GM19043 (cell line): ENCODE data around the gene PTPRJ.

Experiments used
- ATAC-seq: cut with Tn5 transposase; IDR thresholded peaks from one replicate; pipeline ENCODE4 v1.9.1; 2021; ENCODE audit warnings: low read depth; ENCODE audit not compliant: unreplicated experiment

Gene PTPRJ

DNA sequence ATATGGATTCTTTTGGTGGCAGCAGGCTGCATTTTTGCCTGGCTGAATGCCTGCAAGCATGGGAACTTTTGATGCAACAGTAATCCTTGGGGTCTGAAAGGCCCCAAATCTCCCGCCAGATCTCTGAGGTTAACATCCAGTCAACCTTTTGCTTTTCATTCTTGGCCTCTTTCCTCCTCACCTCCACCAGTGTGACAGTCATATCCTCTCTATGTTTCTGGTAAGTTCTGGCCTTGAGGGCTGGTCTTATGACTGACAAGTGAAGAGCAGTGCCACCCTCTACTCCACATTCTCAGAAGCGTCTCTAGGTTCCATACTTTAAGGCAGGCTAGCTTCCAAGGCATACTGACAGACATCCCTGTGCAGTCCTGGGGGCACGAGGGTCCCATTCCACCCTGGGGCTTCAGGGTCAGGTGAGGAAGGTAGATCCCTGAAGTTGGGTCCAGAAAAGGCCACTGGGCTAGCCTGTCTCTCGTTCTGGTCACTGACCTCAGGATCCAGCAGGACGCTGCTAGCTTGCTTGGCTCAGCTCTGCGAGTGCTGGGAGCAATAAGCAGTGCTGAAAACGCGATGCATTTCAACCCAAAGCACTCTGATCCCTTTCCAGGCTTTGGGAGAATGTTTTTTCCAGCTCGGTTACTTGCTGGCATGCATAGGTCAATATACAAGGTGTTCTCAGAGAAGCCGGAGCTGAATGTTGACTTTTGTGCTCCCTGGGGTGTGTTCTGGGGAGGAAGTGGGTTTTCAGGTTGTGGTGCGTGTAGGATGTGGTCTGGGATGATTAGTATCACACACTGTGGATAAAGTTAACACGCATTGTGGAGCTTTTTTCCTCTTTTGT, 75.2 kb downstream of the PTPRJ start:
- ATAC-seq, result peak; percentile 52

DNA sequence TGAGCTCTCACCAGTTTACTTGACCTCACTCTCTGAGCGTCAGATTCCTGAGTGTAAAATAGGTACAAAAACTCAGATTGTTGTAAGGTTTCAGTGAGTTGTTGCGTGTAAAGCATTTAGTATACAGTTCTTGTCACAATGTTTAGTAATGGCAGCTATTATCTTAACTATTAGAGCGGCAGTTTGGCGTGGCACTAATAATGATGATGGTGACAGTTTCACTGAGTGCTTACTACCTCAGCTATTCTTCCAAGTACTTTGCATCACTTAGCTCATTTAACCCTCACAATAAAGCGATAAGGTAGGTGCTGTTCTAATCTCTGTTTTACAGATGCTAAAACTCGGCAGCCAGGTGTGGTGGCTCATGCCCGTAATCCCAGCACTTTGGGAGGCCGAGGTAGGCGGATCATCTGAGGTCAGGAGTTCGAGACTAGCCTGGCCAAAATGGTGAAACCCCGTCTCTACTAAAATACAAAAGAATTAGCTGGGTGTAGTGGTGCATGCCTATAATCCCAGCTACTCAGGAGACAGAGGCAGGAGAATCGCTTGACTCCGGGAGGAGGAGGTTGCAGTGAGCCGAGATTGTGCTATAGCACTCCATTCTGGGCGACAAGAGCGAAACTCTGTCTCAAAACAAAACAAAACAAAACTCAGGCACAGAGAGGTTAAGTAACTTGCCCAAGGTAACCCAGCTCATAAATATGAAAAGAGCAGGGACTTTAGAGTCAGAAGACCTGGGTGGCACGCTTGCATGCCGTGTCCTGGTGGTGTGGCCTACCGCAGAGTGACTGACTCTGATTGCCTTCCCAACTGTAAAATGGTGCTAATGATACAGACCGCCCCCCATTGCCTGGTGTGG, 76.2 kb downstream of the PTPRJ start:
- no peak for ATAC-seq

DNA sequence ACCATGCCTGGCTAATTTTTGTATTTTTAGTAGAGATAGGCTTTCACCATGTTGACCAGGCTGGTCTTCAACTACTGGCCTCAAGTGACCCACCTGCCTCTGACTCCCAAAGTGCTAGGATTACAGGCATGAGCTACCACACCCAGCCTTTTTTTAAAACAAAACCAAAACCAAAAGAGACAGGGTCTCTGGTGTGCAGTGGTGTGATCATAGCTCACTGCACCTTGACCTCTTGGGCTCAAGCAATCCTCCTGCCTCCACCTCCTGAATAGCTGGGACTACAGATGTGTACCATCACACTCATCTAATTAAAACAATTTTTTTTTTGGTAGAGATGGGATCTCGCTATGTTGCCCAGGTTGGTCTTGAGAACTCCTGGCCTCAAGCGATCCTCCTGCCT, 77.7 kb downstream of the PTPRJ start:
- ATAC-seq, result no peak

DNA sequence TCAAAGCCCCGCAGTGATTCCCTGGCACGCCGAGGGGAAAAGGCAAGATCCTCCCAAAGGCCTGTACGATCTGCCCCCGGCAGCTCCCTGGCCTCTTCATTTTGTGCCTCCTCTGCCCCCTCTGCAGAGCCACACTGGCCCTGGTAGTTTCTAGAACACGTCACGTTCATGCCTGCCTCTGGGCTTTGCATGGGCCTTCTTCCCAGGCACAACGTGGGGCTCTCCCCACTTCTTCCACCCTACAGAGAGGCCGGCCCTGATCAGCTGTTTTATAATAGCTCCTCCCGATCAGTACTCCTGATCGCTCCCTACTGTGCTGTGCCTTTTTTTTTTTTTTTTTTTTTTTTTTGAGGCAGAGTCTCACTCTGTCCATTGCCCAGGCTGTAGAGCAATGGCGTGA, 78.4 kb downstream of the PTPRJ start:
- ATAC-seq, result no peak

DNA sequence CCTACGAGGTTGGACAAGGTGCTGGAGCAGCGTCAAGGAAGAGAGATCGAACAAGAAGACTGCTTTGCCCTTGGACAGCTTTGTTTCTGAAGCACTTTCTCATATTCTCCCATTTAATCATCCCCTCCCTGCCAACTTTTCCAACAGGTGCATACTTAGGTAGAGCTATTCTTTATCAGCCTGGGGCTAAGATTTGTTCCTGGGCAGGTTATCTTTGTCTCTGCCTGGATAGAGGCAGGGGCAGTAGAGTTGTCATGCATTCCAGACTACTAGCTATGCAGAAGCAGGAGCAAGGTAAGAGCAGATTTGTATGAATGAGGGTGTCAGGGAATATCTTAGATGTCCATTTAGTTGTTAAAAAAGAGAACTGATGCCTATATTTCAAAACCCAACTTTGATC, 82.3 kb downstream of the PTPRJ start:
- ATAC-seq, result no peak

DNA sequence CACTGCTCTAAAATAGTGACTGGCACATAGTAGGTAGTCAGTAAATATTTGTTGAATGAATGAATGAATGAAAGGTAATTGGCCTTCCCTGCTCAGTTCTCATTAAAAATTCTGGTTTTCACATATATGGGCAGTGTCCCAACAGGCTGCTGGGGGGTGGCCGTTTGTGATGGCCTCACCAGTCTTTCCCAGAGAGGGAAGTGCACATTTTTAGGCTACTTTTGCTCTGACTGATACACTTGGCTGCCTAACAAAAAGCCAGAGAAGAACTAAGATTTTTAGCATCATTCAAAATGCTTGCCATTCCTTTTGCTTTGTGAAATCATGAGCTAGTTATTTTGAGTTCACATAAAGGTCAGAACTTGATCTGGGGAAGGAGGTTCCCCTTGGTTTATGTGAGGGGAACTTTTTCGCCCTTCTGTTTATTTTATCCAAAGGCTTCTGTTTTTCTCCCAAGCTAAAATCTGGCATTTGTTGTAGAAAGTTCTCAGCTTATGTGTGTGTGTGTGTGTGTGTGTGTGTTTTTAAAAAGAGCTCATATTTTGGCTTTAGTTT, 83.1 kb downstream of the PTPRJ start:
- no peak for ATAC-seq

DNA sequence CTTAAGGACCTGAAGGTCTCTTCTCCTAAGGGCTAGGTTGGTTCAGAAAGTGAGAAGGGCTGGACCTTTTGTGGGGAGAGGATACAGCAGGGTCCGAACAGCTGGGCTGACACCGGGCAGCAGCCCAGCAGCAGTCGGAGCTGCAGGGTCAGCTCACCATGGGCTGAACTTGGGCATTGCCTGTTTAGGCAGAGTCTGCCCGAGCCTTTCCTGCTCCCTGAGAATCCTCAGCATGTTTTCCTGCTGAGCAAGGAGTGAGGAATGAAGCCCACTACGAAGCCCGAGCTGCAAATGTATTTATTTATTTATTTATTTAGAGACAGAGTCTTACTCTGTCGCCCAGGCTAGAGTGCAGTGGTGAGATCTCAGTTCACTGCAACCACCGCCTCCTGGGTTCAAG, 83.9 kb downstream of the PTPRJ start:
- ATAC-seq, result no peak

DNA sequence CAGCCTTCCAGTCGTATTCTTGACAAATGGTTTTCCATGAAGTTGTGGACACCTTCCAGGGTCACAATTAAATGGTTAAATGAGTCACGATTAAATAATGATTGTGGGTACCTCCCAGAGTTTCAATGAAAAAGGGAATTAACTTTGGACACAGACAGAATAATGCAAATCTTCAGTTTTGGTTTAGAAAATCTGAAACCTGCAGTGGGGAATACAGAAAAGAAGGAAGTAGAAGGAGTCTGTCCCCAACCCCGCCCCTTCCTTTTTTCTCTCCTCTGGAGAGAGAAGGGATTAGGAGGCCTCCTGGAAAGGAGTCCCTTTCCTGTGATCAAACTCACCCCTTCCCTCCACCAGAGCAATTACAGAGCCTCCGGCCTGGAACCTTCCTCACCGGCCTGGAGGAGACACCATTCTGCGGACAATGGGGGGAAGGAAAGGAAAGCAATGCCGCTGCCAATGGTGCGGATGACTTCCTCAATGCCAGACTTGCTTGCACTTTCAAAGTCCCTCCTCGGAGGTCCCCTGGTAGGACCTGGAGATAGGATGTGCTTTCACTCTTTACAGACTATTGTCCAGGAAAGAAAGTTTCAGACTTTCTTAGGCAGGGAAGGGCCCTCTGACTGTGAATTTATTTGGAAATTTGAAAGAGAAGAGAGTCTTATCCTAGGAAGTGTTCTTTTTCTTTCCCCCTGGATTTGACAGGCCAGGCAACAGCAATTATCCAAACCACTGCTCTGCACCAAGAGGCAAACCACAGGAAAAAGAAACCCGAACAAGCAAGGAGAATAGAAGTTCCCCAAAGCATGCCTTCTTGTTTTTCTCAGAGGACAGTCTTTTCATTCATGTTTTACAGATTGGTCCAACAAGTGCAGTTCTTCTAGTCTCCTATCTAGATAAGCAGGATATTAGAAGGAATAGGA, 86.8 kb downstream of the PTPRJ start:
- no peak for ATAC-seq

DNA sequence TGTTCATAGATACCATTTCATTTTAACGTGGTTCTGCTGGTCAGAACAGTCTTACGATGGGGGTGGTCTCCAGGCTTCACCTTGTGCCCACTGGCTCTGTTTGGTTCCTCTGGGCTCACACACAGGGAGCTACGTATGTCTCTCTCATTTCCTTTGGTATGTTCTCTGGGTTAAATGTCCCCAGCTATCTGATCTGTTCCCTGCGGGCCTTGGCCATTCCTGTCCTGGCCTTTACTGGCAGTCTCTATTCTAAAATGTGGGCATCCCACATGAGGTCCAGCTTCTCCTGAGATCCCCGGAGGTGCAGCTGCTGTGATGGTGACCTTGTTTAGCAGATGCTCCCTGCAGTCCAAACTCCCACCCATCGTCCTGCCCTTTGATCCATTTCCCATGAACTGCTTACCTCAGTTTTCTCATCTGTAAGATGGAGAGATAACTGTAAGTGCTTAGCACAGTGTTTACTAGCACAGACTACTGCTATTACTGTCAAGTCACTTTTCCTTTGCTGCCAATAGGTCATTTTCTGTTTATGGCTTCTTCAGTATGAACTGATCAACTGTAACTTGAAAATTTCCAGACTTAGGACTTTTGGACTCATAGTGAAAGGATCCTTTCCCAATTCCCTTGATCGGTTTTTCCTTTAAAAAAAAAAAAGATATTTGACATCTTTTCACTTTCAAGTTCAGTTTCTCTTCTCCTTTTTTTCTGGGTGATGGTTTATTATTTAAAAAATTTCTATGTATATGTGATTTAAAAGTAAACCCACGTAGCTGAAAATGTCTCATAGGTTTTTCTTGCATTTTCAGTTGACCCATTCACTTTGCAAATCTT, 92.9 kb downstream of the PTPRJ start:
- ATAC-seq, result no peak

DNA sequence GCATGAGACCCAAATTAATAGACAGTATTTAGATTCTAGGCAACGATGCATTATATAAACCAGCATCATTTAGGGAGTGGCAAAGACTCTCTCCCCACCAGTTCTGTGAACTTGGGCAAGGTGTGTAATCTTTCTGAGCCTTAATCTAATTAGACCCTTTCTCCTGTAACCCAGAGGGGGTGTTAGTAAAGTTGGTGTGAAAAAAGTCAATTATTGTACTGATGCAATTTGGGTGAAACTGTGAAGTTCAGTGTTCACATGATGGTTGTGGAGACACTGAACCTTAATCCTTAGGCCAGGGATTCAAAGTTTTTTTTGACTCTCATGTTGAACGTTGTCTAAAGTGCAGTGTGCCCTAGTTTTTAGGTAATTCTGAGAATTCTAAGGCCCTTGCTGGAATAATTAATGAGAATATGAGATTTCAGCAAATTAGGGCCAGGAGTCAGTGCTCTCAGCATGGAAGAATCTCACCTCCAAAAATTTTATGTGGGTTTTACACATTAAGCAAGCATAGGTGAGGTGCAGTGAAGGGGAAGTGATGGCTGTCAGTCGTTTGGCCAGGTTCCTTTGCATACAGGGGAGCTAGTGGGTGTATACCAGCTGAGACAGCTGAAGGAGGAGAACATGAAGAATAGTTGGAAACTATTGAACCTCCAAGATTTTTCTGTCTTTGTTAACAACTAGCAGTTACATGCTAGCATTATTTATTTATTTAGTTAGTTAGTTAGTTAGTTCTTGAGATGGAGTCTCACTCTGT, 94.2 kb downstream of the PTPRJ start:
- no peak for ATAC-seq

DNA sequence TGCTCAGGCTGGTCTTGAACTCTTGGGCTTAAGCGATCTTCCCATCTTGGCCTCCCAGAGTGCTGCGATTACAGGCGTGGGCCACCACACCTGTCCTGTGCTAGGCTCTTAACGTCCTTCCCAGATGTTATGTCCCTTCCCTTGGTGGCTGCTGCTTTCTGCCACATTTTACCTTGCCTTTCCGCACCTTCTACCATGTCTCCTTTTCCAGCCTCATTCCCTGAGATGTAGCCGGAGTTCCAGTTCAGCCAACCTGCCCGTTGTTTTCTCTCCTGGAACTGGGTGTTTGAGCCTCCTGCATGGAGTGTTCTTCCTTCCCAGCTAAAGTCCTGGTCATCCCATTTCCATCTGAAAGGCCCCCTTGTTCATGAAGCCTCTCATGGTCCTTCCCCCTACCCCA, 95.3 kb downstream of the PTPRJ start:
- no peak for ATAC-seq

DNA sequence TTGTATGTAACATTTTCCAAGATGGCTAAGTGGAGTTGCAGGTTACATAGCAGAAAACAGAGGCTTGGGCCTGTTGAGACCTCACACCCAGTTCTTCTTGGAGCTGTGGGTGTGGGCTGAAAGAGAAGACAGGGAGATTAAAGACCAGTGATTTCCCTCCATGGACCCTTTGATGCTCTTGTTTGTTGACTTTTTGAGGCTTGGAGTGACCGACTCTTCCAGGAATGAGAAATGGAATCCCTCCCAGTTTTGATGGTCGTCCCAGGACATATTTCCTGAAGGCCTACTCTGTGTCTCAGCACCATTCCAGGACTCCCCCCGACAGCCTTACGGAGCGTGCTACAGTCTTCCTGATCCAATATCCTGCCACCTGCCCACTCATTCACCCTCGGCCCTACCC, 96.9 kb downstream of the PTPRJ start:
- ATAC-seq, result no peak

DNA sequence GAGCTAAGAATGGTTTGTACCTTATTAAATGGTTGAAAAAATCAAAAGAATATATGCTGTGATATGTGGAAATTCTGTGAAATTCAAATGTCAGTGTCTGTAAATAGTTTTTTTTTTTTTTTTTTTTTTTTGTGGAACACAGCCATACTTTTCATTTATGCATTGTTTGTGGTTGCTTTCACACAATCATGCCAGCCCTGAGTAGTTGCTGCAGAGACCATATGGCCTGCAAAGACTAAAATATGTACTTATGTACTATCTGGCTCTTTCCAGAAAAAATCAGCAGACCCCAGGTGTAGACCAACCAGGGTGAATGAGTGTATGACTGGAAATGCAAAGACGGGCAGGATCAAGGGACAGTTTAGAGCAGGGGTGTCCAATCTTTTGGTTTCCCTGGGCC, 98.3 kb downstream of the PTPRJ start:
- ATAC-seq, result no peak

DNA sequence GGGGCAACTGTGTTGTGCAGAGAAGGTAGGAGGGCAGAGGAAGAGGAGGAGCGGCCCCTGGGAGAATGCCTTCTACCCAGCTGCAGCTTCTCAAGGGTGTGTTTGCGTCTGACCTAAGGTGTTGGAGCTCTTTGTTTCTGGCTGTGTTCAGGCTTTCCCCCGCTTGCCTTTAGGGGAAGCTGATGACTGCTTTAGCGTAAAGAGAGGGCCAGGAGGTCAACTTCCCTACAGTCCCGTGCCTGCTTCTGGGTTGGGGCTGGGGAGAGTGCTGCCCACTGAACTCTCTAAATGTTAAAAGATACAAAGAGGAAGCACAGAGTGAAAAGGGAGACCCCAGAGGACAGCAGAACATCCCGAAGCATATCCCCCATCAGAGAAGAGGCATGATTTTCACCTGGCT, 99.2 kb downstream of the PTPRJ start:
- ATAC-seq, result no peak

DNA sequence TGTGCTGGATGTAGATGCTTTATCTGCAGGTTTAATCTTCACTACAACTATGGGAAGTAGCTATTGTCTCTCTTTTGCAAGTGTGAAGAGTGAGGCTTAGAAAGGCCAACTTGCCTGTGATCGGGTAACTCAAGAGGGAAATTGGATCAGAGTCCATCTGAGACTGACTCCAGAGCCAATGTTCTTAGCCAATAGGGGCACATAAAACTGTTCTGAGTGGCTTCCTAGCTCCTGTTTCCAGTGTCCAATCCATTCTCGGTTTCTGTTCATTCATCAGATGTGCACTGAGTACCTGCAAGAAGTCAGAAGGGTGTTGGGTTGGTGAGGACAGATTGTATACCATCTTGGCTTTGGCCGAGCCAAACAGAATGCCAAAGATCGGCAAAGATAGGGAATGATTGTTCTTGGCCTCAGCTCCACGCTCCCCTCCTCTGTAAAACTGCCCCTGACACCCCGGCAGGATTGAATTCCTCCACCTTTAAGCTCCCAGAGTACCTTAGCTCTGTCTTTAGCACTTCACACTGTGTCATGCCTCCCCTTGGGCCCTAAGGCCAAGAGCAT, 100.0 kb downstream of the PTPRJ start:
- ATAC-seq, result no peak

DNA sequence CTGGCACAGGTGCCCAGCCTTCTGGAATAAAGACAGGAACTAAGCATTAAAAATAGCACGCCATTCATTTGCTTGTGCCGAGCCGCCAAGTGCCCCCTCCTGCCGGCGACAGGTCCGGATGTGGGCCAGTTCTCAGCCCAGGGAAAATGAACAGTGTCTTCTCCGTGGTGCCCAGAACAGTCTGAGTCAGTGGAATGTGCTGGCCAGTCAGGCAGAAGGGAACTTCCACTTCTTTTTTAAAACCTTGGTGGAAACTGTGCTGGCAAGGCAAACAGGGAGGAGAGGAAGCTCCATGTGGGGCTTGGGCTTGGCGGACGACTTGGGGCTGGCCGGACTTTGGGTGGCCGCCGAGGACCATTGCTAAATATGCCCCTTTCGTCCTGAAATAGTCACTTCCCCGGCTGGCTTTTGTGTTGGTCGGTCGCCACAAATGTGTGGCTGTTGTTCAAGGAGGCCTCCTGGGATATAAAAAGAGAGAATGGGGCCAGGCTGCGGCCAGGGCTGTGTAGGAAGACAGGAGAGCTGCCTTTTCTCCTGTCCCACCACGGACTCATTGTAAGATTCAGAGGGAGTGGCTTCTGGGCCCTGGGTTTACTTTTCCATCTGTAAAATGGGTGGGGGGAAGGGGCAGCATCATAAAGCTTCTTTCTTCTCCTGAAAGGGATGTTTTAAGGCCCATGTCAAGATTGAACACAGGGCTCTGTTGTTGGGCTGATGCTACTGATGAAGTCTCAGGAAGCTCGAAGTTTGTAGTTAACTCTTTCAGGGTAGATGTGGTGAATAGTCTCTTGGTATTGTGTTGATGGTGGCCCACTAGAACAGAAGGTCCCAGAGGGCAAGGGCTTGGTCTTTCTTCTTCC, 101.0 kb downstream of the PTPRJ start:
- no peak for ATAC-seq

DNA sequence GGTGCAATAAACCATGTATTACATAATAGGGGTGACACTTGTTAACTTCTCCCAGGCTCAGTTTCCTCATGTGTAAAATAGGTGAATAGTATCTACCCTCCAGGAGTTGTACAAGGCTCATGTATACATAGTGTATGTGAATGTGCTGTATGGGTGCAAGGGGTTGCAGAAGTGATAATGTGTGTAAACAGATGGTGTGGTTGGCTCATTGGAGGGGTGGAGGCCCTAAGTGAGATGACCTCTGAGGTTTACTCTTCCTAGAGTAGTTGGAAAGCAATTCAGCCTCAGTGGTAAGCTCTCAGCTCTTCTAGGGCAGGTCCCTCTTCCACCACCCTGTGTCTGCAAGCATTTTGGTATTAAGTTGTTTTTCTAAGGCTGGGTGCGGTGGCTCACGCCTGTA, 102.4 kb downstream of the PTPRJ start:
- ATAC-seq, result no peak

DNA sequence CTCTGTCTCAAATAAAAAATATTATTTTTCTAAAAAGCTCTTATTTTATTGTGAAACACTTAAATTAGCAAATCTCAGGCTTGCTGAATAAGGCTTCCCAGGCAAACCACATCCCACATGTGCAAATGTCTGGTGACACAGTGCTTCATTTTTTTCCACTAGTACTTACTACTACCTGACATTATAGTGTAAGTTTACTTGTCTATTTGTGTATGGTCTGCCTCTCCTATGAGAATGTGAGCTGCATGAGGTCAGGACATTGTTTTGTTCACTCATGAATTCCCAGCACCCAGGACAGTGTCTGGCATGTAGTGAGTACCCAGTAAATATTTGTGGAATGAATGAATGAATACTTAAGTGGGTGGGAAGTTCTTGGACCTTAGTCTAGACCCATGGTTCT, 103.1 kb downstream of the PTPRJ start:
- no peak for ATAC-seq
